ENCODE data around the gene RFPL4AL1. TPM values are rescaled to one million over a fixed set of nuclear protein-coding genes. Genes with fewer than 3 reads are reported as not detected.
"Not testable (repeated sequence)": the region's sequence is repeated elsewhere in the genome, so short reads cannot be mapped to it uniquely, and the experiment has no call there.

RFPL4AL1 gene
- total RNA-seq, result not detected

DNA sequence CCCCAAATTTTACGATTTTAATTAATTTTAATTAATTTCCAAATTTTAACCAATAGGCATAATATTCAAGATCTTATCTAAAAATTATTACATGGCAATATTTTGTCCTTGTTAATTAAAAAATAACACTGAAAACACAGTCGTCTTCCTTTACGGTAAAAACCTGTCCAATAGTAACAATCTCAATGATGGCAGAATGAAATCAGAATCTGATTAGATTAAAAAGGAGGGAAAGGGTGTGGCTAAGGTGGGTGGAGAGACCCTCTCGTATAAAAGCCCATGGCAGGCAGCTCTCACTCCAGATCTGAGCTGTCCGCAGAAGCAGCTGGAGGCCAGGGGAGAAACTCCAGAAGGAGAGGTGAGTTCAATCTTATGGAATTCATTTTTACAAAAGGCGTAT, at the start of gene RFPL4AL1:
RFPL4AL1 (plus strand) TSS at position 301 of the 400 bp plus-strand sequence. CDS start 2,687 bp downstream, outside the sequence.
- CTCF ChIA-PET, result not testable (repeated sequence)

DNA sequence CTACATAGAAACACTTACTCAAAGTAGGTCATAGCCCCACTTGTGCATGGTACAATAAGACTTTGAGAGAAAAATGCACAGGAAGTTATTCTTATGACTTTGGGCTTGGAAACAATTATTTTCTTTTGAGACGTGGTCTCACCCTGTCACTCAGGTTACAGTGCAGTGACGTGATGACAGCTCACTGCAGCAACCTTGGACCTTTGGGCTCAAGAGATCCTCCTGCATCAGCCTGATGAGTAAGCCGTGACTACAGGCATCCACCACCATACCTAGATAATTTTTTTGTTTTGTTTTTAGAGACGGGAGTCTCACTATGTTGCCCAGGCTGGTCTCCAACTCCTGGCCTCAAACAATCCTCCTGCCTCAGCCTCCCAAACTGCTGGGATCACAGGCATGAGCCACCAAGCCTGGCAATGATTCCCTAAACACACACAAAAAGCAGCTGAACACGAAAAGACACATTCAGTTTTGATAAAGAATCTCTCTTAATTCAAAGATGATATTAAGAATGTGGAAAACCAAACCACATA, 48.6 kb upstream of the RFPL4AL1 start:
- ChIA-PET CTCF (no interaction called here), POLR2A (no interaction called here)

More for the DNA sequence above, at the start of gene RFPL4AL1:
- POLR2A ChIA-PET, result not testable (repeated sequence)

- POLR2A ChIA-PET, result no interaction called here
- CTCF ChIA-PET, result no interaction called here
Observed at GRCh38 chr19:55720801-55721200, 48.1 kb upstream of the RFPL4AL1 start.

- CTCF ChIA-PET, result no interaction called here
Observed at GRCh38 chr19:55723491-55723890, 45.4 kb upstream of the RFPL4AL1 start.

DNA sequence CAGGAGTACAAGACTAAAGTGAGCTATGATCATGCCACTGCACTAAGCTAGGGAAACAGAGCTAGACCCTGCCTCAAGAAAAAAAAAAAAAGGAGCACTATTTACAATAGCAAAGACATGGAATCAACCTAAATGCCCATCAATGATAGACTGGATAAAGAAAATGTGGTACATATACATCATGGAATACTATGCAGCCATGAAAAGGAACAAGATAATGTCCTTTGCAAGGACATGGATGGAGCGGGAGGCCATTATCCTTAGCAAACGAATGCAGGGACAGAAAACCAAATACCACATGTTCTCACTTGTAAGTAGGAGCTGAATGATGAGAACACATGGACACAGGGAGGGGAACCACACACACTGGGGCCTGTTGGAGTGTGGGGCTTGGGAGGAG, 38.5 kb upstream of the RFPL4AL1 start:
- POLR2A ChIA-PET, CTCF ChIA-PET: not testable (repeated sequence)

More at GRCh38 chr19:55723491-55723890, 45.4 kb upstream of the RFPL4AL1 start:
- POLR2A ChIA-PET, result no interaction called here

GRCh38 chr19:55738302-55738701, 30.6 kb upstream of the RFPL4AL1 start, which contains the start of gene NLRP9:
Gene NLRP9, minus strand, starts transcription at chr19:55738402. Its CDS starts 28 bp downstream, at chr19:55738374.
- POLR2A ChIA-PET, result no interaction called here
- CTCF ChIA-PET, result no interaction called here

GRCh38 chr19:55750715-55751114, 18.2 kb upstream of the RFPL4AL1 start:
- ChIA-PET CTCF (interaction anchor here (0.6 kb wide), 1 partner anchor 1227 kb away, joined by 4 read pairs; no protein-coding TSS in a partner anchor), POLR2A (no interaction called here)

GRCh38 chr19:55753401-55753800, 15.5 kb upstream of the RFPL4AL1 start:
- ChIA-PET CTCF (no interaction called here), POLR2A (no interaction called here)

GRCh38 chr19:55756808-55757207, 12.1 kb upstream of the RFPL4AL1 start:
- POLR2A ChIA-PET, result not testable (repeated sequence)

GRCh38 chr19:55758797-55759196, 10.1 kb upstream of the RFPL4AL1 start, which contains the start of gene RFPL4A:
Gene RFPL4A, plus strand, starts transcription at chr19:55759097. Its CDS starts 2,704 bp downstream, at chr19:55761801.
- CTCF ChIA-PET, POLR2A ChIA-PET: not testable (repeated sequence)

More at GRCh38 chr19:55756808-55757207, 12.1 kb upstream of the RFPL4AL1 start:
- CTCF ChIA-PET, result not testable (repeated sequence)

DNA sequence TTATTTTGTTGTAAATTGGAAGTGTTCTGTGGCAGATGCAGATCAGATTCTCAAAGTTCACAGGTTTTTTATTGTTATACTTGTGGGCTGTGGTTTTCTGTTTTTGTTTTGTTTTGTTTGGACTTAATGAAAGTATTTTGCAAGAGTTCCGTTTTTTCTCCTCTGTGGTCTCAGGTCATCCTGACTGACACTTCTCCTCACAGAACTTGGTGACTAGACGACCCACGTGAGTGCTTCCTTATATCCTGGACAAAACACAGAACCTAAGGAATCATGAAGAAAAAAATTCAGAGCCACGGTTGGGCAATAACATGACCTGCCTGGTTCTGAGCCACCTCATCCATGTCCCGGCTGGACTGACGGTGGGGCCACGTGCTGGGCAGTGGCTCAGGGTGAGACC, 2.5 kb upstream of the RFPL4AL1 start:
- POLR2A ChIA-PET, result no interaction called here
- CTCF ChIA-PET, result no interaction called here

GRCh38 chr19:55769632-55770031, 714 bp downstream of the RFPL4AL1 start:
- CTCF ChIA-PET, POLR2A ChIA-PET: not testable (repeated sequence)

- POLR2A ChIA-PET, result no interaction called here
- CTCF ChIA-PET, result no interaction called here
Observed at GRCh38 chr19:55777528-55777927, 8.6 kb downstream of the RFPL4AL1 start.

- CTCF ChIA-PET, result no interaction called here
- POLR2A ChIA-PET, result no interaction called here
Observed at GRCh38 chr19:55778331-55778730, 9.4 kb downstream of the RFPL4AL1 start.

DNA sequence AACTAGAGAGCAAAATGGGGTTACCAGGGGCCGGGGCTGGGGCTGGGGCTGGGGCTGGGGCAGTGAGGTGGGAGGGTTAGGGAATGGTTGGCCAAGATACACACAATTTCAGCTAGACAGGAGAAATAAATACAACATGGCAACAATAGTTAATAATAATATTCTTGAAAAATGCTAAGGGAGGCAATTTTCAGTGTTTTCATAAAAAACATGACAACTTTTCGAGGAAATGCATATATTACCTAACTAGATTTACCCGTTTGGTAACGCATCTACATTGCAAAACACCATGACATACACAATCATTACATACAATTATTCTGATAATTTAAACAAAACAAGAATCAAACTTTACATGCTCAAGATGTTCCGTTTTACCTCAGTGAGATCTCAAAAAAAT, 12.2 kb downstream of the RFPL4AL1 start:
- CTCF ChIA-PET, result no interaction called here
- POLR2A ChIA-PET, result no interaction called here

GRCh38 chr19:55795021-55795420, 26.1 kb downstream of the RFPL4AL1 start:
- ChIA-PET CTCF (no interaction called here), POLR2A (no interaction called here)

DNA sequence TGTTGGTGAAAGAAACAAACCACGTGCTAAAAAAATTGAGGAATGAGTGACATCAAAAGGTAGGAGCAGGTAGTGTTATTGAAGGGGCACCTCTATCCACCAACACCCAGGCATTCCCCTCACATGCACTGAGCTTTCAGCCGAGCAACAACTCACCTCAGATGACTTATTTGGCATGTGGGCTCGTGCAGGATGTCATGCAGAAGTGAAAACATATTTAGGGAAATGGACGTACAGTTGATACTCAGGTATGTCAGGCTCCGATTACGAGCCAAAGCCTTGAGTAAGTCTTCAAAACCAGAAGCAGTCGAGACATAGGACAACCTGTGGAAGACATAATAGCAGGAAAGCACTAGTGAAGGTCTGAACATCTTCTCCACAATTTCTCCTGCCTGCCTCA, 32.5 kb downstream of the RFPL4AL1 start:
- ChIA-PET POLR2A (no interaction called here), CTCF (interaction anchor here (0.6 kb wide), 1 partner anchor 170 kb away, joined by 3 read pairs; no protein-coding TSS in a partner anchor)

GRCh38 chr19:55802281-55802680, 33.4 kb downstream of the RFPL4AL1 start:
- ChIA-PET CTCF (interaction anchor here (0.6 kb wide), 1 partner anchor 171 kb away, joined by 3 read pairs; no protein-coding TSS in a partner anchor), POLR2A (no interaction called here)

GRCh38 chr19:55809381-55810058, 40.6 kb downstream of the RFPL4AL1 start:
- POLR2A ChIA-PET, result interaction anchor here (0.6 kb wide), 1 partner anchor 748 kb away, joined by 4 read pairs; no protein-coding TSS in a partner anchor
- CTCF ChIA-PET, result interaction anchor here (1.2 to 1.9 kb wide), 3 partner anchors 11 to 178 kb away, joined by 5 to 7 read pairs (median 6); no protein-coding TSS in a partner anchor

GRCh38 chr19:55811340-55811739, 42.4 kb downstream of the RFPL4AL1 start:
- ChIA-PET CTCF (no interaction called here), POLR2A (no interaction called here)

DNA sequence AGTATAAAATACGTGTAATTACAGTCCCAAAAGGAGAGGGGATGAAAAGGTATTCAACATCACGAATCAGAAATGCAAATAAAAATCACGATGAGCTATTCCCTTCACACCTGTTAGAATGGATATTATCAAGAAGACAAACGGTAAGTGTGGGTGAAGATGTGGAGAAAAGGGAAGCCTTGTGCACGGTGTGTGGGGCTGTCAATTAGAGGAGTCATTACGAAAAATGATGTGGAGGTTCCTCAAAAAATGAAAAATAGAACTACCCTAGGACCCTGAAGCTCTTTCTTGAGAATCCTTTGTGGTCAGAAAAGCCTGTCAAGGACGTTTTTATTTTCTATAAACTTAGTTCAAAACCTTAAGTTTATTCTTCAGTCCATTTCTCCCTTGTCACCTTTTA, 43.5 kb downstream of the RFPL4AL1 start:
- POLR2A ChIA-PET, result no interaction called here
- CTCF ChIA-PET, result no interaction called here
